Esophagus (tissue), 2 donors: ENCODE results near the gene VWA8. TPM values are rescaled to one million over a fixed set of nuclear protein-coding genes. Genes with fewer than 3 reads are reported as not detected.
"Not testable (repeated sequence)": the region's sequence is repeated elsewhere in the genome, so short reads cannot be mapped to it uniquely, and the experiment has no call there.

Experiments
- H3K27ac ChIP-seq, 2 donors: one replicate each; pipeline ENCODE4 v1.5.1; 2013; ENCODE audit warnings: low read depth in 2 of 2, mild to moderate bottlenecking in 2 of 2, inconsistent platforms in 1 of 2, low read length in 1 of 2, moderate library complexity in 1 of 2
- H3K27me3 ChIP-seq, 2 donors: one replicate each; pipeline ENCODE4 v1.6.1; 2013; ENCODE audit warnings: low read length in 2 of 2, control low read depth in 1 of 2, mild to moderate bottlenecking in 1 of 2; ENCODE audit not compliant: insufficient read depth in 2 of 2, control insufficient read depth in 1 of 2
- H3K36me3 ChIP-seq, 2 donors: one replicate each; pipeline ENCODE4 v1.6.1; 2013; ENCODE audit warnings: low read length in 1 of 2; ENCODE audit not compliant: control insufficient read depth in 2 of 2, insufficient read depth in 2 of 2
- H3K4me1 ChIP-seq, 2 donors: one replicate each; pipeline ENCODE4 v1.6.1; 2013; ENCODE audit warnings: low read length in 1 of 2; ENCODE audit not compliant: control insufficient read depth in 2 of 2, insufficient read depth in 2 of 2
- H3K4me3 ChIP-seq, 2 donors: one replicate each; pipeline ENCODE4 v1.5.1; 2013; ENCODE audit warnings: low read length in 2 of 2, mild to moderate bottlenecking in 2 of 2, low read depth in 1 of 2, moderate library complexity in 1 of 2
- H3K9me3 ChIP-seq, 2 donors: one replicate each; pipeline ENCODE4 v1.6.1; 2013; ENCODE audit warnings: mild to moderate bottlenecking in 2 of 2, low read depth in 1 of 2, low read length in 1 of 2, moderate library complexity in 1 of 2; ENCODE audit not compliant: control insufficient read depth in 2 of 2, insufficient read depth in 1 of 2
- WGBS, 2 donors: extraction: QIAGEN DNeasy Blood & Tissue Kit; methylation state at CpG; one replicate each; pipeline ENCODE4 v1.1.7; 2013; 5-methylcytosine and 5-hydroxymethylcytosine counted together
- polyA plus RNA-seq, 2 donors: library from polyadenylated mRNA; stranded (reverse); fragments of 200-250 nt; gene quantifications; one replicate each; pipeline ENCODE4 v1.2.3, GENCODE V29; 2013
- donor health status: healthy with polysubstance abuse.
- donor health status: Bipolar disorder and iron deficiency.

The VWA8 gene
- polyA plus RNA-seq, 2 donors, result 3.5 to 3.6 TPM

DNA sequence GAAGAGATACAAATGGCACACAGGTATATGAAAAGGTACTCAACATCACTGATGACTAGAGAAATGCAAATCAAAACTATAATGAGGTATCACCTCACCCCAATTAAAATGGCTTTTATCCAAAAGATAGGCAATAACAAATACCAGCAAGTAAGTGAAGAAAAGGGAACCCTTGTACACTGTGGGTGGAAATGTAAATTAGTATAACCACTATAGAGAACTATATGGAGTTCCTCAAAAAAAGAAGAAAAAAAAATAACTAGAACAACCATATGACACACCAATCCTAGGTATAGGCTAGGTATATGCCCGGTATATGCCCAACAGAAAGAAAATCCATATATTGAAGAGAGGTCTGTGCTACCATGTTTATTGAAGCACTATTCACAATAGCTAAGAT is 150.9 kb downstream of the VWA8 start:
- H3K4me1 ChIP-seq, result no peaks in the 10 kb centered on the region
- no peaks in the 10 kb centered on the region for H3K9me3 ChIP-seq
- 93 to 96% methylated on average over 1 of the region's 1 CpG for WGBS, 2 donors
- H3K27ac ChIP-seq, result no peak overlapping the region
- H3K27me3 ChIP-seq, result no peaks in the 10 kb centered on the region
- no peaks in the 10 kb centered on the region for H3K36me3 ChIP-seq
- no peak overlapping the region for H3K4me3 ChIP-seq

DNA sequence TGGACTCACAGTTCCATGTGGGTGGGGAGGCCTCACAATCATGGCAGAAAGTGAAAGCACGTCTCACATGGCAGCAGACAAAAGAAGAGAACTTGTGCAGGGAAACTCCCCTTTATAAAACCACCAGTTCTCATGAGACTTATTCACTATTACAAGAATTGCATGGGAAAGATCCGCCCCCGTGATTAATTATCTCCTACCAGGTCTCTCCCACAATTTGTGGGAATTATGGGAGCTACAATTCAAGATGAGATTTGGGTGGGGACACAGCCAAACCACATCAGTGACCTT is 157.5 kb downstream of the VWA8 start:
- 90 to 96% methylated on average over 3 of the region's 3 CpGs for WGBS, 2 donors
- not testable (repeated sequence) for H3K4me3 ChIP-seq, H3K9me3 ChIP-seq, H3K27ac ChIP-seq, H3K27me3 ChIP-seq, H3K4me1 ChIP-seq, H3K36me3 ChIP-seq

DNA sequence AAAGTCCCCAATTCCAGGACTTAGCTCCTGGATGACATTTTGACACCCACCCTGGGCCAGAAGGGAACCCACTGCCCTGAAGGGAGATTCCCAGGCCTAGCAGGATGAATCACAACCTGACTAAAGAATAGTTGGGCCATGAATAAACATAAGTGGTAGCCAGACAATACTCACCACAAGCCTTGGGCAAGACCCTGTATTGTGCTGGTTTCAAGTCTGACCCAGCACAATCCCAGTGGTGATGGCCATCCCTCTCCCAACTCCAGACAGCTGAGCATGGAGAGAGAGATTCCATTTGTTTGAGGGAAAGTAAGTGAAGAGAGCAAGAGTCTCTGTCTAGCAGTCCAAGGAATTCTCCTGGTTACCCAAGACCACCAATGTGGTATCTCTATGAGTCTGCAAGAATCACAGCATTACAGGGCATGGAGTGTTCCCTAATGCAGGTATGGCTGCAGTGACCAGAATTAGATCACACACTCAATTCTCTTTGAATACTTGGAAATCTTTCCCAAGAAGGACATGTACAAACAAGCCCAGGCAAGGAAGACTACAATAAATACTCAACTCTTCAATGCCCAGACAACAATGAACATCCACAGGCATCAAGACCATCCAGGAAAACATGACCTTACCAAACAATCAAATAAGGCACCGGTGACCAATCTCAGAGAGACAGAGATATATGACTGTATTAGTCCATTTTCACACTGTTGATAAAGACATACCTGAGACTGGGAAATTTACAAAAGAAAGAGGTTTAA is 158.0 kb downstream of the VWA8 start:
- no peaks in the 10 kb centered on the region for H3K9me3 ChIP-seq
- H3K27ac ChIP-seq, result no peak overlapping the region
- H3K4me3 ChIP-seq, result no peak overlapping the region
- no peaks in the 10 kb centered on the region for H3K36me3 ChIP-seq
- H3K27me3 ChIP-seq, result no peaks in the 10 kb centered on the region
- H3K4me1 ChIP-seq, result no peaks in the 10 kb centered on the region
- 79 to 88% methylated on average over 1 of the region's 1 CpG for WGBS, 2 donors

DNA sequence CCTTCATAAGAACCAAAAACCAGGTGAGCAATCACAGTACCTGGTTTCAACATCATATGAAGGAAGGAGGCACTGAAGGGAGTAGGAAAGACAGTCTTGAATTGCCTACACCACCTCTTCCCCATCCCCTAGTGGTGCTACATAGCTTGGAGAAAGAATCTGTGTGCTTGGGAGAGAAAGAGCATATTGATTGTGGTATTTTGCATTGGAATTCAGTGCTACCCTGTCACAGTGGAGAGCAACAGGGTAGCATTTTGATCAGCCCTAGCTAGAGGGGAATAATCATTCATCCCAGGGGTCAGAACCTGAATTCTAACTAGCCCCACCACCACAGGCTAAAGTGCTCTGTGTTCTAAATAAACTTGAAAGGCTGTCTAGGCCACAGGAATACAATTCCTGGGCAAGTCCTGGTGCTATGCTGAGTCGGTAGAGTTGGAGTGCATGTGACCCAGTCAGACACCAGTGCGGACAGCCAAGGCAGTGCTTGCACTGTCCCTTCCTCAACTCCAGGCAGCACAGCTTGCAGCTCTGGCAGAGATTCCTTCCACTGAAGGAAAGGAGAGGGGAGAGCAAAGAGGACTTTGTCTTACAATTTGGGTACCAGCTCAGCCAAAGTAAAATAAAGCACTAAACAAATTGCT is 158.7 kb downstream of the VWA8 start:
- H3K9me3 ChIP-seq, result no peaks in the 10 kb centered on the region
- no peaks in the 10 kb centered on the region for H3K36me3 ChIP-seq
- no peaks in the 10 kb centered on the region for H3K27me3 ChIP-seq
- no peak overlapping the region for H3K4me3 ChIP-seq
- no peak overlapping the region for H3K27ac ChIP-seq
- H3K4me1 ChIP-seq, result no peaks in the 10 kb centered on the region
- WGBS, 2 donors, result 97 to 100% methylated on average over 2 of the region's 2 CpGs

DNA sequence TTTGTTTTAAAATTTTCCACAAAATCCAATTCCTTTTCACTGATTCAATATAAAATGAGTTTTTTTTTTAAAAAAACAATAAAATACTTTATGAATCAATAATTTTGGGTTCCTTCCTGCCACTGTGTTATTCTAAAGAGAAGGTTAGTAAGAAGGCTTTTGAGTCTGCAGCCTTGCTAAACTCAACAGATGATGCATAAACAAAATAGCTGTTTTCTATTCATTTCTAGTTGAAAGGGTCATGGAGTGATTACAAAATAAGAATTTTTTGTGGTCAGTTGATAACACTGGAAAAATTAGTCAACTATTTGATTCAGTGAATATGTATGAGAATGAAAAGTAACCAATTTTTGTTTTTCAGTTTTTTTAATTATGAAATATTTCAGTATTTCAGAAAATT is 169.9 kb downstream of the VWA8 start:
- Histone ChIP-seq H3K27ac (no peak overlapping the region), H3K27me3 (no peaks in the 10 kb centered on the region), H3K4me1 (peaks cover 0 to 2% of the 10 kb centered on the region in 2 donors), H3K9me3 (no peaks in the 10 kb centered on the region), H3K4me3 (no peak overlapping the region), H3K36me3 (no peaks in the 10 kb centered on the region)

DNA sequence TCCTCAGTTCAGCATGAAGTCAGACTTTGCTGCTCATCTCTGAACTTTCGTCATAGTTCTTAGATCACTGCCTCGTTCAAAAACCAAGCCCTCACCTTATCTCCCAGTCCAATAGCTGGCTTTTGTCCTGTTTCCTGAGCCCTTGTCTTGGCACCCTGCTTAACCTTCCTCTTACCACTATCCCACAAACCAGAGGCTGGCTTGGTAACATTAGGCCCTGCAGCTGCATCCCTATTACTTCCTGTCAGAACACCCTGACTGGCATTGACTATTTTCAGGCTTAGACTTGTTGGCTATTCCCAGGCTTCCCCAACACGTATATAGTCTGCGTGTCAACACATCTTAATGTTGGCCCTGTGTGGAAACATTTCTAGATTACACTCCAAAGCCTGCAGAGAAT is 172.4 kb downstream of the VWA8 start:
- Histone ChIP-seq H3K4me1 (peaks cover 0 to 2% of the 10 kb centered on the region in 2 donors), H3K4me3 (no peak overlapping the region), H3K27me3 (no peaks in the 10 kb centered on the region), H3K36me3 (no peaks in the 10 kb centered on the region), H3K9me3 (no peaks in the 10 kb centered on the region), H3K27ac (no peak overlapping the region)
- 42 to 56% methylated on average over 4 of the region's 4 CpGs for WGBS, 2 donors

DNA sequence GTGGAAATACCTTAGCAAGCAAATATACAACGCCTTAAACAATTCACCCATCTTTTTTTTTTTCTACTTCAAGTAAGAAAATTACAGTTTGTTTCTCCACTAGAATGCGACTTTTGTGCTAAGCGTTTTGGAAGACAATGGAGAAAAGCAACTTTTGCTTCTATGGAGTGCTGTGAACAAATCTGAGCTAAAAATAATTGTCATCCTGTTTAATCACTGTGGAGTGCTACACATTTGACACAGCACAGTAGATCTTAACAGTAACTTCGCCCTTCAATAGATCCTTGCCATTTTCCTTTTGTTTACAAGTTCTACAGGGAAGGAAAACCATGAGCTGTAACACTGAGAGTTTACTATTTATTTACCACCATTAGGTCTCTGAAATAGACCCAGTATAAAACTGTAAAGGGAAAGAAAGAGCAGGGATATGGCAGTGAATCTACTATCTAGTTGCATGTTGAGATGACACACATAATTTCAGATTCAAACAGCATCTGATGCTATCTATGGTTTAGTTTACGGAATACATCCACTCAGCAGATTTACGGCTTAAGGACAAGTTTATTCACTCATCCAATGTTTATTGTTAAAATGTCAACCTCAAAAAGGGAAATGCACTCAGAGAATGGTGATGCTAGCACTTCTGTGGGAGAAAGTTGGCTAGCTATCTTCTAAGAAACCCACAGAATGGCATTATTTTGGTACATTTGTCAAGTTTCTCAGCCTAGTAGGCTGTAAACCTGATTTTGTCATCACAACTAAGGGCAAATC is 175.3 kb downstream of the VWA8 start:
- Histone ChIP-seq H3K4me3 (no peak overlapping the region), H3K27me3 (no peaks in the 10 kb centered on the region), H3K9me3 (no peaks in the 10 kb centered on the region), H3K36me3 (no peaks in the 10 kb centered on the region), H3K27ac (no peak overlapping the region), H3K4me1 (peaks cover 0 to 2% of the 10 kb centered on the region in 2 donors)
- 88% methylated on average over 6 of the region's 6 CpGs for WGBS, 2 donors

DNA sequence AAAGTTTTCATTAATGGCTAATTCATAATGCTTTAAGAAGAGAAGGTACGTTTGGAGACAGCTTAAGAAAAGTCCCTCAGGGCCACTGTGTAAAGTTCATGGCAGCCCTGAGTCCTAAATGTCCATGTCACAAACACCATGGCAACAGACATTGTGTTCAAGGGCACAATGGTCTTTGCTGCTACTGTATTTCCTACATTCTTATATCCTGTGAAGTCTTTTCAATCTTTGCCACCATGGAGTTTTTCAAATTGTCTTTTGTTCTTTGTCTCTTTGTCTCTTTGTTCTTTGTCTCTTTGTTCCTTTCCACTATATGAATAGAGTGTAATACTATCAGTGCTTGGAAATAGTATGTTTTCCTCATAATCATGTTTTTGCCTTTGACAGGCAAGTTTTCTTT is 178.8 kb downstream of the VWA8 start:
- Histone ChIP-seq H3K36me3 (no peaks in the 10 kb centered on the region), H3K27ac (no peak overlapping the region), H3K27me3 (no peaks in the 10 kb centered on the region), H3K9me3 (no peaks in the 10 kb centered on the region), H3K4me1 (no peaks in the 10 kb centered on the region), H3K4me3 (no peak overlapping the region)
- 61 to 69% methylated on average over 1 of the region's 1 CpG for WGBS, 2 donors

DNA sequence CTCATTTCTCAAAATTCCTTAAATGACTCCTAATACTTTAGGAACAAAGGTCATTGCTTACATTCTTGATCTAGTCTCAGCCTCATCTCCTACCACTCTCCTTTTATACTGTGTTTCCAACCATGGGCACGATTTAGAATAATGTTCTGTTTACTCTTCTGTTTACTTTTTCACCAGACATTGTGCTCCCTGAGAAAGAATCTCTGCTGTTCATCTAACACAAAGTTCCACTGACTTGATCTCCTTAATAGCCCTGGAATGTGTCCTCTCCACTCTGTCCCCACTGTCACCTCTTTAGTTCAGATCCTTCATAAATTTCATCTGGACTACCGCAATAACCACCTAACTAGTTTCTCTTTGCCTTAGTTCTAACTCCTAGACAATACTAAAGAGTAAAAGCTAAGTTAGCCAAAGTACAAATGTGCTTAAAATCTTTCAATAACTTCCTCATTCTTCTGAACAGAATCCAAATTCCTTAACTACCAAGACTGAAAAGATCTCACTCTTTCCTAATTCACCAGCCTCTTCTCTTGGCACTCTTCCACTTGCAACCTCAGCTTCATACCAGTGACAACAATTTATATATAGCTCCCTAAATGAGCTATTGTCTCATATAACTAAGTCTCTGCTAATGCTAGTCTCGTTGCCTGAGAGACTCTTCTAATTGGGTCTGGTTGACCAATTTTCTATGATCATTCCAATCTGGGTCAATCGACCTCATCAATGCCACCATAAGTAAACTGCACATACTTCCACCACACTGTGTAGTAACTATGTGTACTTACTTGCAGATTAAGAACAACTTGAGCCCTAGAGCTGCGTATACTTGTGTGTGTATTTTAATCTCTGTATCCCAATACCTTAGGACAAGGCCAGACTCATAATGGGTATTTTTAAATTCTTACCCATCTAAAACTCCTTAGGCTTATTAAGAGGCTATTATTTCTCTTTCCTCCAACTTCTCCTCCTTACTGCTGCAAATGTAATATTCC is 179.9 kb downstream of the VWA8 start:
- Histone ChIP-seq H3K4me1 (no peaks in the 10 kb centered on the region), H3K27me3 (no peaks in the 10 kb centered on the region), H3K36me3 (no peaks in the 10 kb centered on the region), H3K27ac (no peak overlapping the region), H3K4me3 (no peak overlapping the region), H3K9me3 (no peaks in the 10 kb centered on the region)
- 66 to 69% methylated on average over 5 of the region's 5 CpGs for WGBS, 2 donors
